Upper lobe of left lung (tissue), 4 donors: ENCODE data around the gene KDM4B.

Experiments
- POLR2A ChIP-seq, 4 donors: fragments of 450-650 bp; IDR thresholded peaks; one replicate each; pipeline ENCODE4 v1.5.1; 2016 to 2017; ENCODE audit warnings: antibody characterized with exemption in 4 of 4, mild to moderate bottlenecking in 2 of 4
- POLR2AphosphoS5 ChIP-seq, 2 donors: sonication (generic); formaldehyde crosslinking; IDR thresholded peaks; one replicate each; pipeline ENCODE4 v1.5.1; 2017; ENCODE audit warnings: antibody characterized with exemption in 2 of 2
- TF ChIP-seq, protein P1 (sequence below), 6 experiments: fragments of 450-650 bp in 4 of 6; fragments of 200-600 bp in 2 of 6; sonication (generic) in 2 of 6; IDR thresholded peaks; one replicate each; pipeline ENCODE4 v1.5.1; 2016 to 2019; ENCODE audit warnings: antibody characterized with exemption in 6 of 6

DNA sequence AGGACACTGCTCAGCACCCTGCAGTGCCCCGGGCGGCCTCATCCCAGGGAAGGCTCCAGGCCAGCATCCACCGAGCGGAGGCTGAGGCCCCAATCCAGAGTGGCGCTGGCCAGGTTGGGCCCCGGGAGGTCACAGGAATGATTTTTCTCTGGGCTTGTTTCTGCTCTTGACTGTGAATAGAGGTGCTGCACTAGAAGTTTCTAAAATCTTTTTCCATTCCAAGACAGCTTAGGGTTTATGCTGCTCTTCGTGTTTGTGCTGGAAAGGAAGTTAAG, 15.1 kb downstream of the KDM4B start:
- TF ChIP-seq, protein P1, sequence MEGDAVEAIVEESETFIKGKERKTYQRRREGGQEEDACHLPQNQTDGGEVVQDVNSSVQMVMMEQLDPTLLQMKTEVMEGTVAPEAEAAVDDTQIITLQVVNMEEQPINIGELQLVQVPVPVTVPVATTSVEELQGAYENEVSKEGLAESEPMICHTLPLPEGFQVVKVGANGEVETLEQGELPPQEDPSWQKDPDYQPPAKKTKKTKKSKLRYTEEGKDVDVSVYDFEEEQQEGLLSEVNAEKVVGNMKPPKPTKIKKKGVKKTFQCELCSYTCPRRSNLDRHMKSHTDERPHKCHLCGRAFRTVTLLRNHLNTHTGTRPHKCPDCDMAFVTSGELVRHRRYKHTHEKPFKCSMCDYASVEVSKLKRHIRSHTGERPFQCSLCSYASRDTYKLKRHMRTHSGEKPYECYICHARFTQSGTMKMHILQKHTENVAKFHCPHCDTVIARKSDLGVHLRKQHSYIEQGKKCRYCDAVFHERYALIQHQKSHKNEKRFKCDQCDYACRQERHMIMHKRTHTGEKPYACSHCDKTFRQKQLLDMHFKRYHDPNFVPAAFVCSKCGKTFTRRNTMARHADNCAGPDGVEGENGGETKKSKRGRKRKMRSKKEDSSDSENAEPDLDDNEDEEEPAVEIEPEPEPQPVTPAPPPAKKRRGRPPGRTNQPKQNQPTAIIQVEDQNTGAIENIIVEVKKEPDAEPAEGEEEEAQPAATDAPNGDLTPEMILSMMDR (IDR thresholded peaks at IDR 0.05) = no peak
- no peak for TF ChIP-seq POLR2AphosphoS5 (IDR thresholded peaks at IDR 0.05)
- TF ChIP-seq POLR2A (IDR thresholded peaks at IDR 0.05) = no peak
